Measurements from ENCODE around the gene ATG5. TPM values are rescaled to one million over a fixed set of nuclear protein-coding genes. Genes with fewer than 3 reads are reported as not detected.

ATG5 gene
- total and polyA plus RNA-seq, 2 experiments from 2014 or later = 31.6 to 48.2 TPM

DNA sequence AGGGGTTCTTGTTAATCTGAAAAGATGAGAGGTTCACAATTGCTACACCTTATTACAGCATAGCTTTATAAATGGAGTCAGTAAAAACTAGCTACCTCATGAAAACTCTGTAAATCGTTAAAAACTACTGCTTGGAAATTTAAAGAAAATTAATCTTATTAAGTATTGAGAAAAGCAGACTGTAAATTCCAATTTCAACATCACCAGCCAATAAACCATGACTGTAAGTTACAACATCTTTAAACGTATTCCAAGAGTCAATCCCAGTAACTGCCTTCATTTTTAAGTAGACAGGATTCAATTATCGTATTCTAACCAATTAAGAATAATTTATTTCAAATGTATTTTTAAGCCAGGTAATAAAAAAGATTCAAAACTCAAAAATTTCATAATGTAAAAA is 70.3 kb downstream of the ATG5 start (continued):
- TF ChIP-seq, protein P1, sequence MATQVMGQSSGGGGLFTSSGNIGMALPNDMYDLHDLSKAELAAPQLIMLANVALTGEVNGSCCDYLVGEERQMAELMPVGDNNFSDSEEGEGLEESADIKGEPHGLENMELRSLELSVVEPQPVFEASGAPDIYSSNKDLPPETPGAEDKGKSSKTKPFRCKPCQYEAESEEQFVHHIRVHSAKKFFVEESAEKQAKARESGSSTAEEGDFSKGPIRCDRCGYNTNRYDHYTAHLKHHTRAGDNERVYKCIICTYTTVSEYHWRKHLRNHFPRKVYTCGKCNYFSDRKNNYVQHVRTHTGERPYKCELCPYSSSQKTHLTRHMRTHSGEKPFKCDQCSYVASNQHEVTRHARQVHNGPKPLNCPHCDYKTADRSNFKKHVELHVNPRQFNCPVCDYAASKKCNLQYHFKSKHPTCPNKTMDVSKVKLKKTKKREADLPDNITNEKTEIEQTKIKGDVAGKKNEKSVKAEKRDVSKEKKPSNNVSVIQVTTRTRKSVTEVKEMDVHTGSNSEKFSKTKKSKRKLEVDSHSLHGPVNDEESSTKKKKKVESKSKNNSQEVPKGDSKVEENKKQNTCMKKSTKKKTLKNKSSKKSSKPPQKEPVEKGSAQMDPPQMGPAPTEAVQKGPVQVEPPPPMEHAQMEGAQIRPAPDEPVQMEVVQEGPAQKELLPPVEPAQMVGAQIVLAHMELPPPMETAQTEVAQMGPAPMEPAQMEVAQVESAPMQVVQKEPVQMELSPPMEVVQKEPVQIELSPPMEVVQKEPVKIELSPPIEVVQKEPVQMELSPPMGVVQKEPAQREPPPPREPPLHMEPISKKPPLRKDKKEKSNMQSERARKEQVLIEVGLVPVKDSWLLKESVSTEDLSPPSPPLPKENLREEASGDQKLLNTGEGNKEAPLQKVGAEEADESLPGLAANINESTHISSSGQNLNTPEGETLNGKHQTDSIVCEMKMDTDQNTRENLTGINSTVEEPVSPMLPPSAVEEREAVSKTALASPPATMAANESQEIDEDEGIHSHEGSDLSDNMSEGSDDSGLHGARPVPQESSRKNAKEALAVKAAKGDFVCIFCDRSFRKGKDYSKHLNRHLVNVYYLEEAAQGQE (IDR thresholded peaks at IDR 0.05; ENCODE audit: unreplicated experiment) = no peak
- no peak for TF ChIP-seq EZH2 (IDR thresholded peaks at IDR 0.05; ENCODE audit: low read depth, unreplicated experiment)

DNA sequence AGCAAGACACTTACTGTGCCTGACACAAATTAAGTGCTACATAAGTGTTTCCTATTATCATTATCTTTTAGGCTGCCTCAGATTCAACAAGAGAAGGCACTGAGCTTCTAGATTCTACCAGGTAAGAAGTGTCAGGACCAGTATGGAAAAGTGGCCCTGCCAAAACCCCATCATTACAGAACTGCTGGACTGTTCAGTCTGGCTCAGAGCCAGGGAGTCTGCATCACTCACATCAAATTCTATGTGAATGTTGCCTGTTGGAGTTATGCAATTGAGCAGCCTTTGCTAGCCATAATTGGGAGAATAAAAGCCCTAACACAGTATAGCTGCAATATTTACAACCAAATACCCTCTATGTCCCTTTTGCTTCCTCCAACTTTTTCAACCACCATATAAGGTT is 70.9 kb downstream of the ATG5 start:
- DNase-seq (ENCODE audit: low spot score) = no peak
- no peaks in the 10 kb centered on the region for H3K27me3 Mint-ChIP-seq (ENCODE audit: insufficient read depth, low read depth, poor library complexity)
- TF ChIP-seq EZH2phosphoT487 (IDR thresholded peaks at IDR 0.05; ENCODE audit: unreplicated experiment) (no peak), ZNF114 (CRISPR knock-in tag; IDR thresholded peaks at IDR 0.05) (no peak), EZH2 (IDR thresholded peaks at IDR 0.05; ENCODE audit: low read depth, unreplicated experiment) (no peak), ZNF331 (CRISPR knock-in tag; IDR thresholded peaks at IDR 0.05; ENCODE audit: low read depth) (no peak)
- TF ChIP-seq, protein P2, sequence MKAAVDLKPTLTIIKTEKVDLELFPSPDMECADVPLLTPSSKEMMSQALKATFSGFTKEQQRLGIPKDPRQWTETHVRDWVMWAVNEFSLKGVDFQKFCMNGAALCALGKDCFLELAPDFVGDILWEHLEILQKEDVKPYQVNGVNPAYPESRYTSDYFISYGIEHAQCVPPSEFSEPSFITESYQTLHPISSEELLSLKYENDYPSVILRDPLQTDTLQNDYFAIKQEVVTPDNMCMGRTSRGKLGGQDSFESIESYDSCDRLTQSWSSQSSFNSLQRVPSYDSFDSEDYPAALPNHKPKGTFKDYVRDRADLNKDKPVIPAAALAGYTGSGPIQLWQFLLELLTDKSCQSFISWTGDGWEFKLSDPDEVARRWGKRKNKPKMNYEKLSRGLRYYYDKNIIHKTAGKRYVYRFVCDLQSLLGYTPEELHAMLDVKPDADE (IDR thresholded peaks at IDR 0.05) = no peak
- TF ChIP-seq, protein P3, sequence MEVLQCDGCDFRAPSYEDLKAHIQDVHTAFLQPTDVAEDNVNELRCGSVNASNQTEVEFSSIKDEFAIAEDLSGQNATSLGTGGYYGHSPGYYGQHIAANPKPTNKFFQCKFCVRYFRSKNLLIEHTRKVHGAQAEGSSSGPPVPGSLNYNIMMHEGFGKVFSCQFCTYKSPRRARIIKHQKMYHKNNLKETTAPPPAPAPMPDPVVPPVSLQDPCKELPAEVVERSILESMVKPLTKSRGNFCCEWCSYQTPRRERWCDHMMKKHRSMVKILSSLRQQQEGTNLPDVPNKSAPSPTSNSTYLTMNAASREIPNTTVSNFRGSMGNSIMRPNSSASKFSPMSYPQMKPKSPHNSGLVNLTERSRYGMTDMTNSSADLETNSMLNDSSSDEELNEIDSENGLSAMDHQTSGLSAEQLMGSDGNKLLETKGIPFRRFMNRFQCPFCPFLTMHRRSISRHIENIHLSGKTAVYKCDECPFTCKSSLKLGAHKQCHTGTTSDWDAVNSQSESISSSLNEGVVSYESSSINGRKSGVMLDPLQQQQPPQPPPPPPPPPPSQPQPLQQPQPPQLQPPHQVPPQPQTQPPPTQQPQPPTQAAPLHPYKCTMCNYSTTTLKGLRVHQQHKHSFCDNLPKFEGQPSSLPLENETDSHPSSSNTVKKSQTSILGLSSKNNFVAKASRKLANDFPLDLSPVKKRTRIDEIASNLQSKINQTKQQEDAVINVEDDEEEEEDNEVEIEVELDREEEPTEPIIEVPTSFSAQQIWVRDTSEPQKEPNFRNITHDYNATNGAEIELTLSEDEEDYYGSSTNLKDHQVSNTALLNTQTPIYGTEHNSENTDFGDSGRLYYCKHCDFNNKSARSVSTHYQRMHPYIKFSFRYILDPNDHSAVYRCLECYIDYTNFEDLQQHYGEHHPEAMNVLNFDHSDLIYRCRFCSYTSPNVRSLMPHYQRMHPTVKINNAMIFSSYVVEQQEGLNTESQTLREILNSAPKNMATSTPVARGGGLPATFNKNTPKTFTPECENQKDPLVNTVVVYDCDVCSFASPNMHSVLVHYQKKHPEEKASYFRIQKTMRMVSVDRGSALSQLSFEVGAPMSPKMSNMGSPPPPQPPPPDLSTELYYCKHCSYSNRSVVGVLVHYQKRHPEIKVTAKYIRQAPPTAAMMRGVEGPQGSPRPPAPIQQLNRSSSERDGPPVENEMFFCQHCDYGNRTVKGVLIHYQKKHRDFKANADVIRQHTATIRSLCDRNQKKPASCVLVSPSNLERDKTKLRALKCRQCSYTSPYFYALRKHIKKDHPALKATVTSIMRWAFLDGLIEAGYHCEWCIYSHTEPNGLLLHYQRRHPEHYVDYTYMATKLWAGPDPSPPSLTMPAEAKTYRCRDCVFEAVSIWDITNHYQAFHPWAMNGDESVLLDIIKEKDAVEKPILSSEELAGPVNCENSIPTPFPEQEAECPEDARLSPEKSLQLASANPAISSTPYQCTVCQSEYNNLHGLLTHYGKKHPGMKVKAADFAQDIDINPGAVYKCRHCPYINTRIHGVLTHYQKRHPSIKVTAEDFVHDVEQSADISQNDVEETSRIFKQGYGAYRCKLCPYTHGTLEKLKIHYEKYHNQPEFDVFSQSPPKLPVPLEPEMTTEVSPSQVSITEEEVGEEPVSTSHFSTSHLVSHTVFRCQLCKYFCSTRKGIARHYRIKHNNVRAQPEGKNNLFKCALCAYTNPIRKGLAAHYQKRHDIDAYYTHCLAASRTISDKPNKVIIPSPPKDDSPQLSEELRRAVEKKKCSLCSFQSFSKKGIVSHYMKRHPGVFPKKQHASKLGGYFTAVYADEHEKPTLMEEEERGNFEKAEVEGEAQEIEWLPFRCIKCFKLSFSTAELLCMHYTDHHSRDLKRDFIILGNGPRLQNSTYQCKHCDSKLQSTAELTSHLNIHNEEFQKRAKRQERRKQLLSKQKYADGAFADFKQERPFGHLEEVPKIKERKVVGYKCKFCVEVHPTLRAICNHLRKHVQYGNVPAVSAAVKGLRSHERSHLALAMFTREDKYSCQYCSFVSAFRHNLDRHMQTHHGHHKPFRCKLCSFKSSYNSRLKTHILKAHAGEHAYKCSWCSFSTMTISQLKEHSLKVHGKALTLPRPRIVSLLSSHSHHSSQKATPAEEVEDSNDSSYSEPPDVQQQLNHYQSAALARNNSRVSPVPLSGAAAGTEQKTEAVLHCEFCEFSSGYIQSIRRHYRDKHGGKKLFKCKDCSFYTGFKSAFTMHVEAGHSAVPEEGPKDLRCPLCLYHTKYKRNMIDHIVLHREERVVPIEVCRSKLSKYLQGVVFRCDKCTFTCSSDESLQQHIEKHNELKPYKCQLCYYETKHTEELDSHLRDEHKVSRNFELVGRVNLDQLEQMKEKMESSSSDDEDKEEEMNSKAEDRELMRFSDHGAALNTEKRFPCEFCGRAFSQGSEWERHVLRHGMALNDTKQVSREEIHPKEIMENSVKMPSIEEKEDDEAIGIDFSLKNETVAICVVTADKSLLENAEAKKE (CRISPR knock-in tag; IDR thresholded peaks at IDR 0.05) = no peak
- TF ChIP-seq, protein P1 (IDR thresholded peaks at IDR 0.05; ENCODE audit: unreplicated experiment) = no peak
- TF ChIP-seq, protein P4, sequence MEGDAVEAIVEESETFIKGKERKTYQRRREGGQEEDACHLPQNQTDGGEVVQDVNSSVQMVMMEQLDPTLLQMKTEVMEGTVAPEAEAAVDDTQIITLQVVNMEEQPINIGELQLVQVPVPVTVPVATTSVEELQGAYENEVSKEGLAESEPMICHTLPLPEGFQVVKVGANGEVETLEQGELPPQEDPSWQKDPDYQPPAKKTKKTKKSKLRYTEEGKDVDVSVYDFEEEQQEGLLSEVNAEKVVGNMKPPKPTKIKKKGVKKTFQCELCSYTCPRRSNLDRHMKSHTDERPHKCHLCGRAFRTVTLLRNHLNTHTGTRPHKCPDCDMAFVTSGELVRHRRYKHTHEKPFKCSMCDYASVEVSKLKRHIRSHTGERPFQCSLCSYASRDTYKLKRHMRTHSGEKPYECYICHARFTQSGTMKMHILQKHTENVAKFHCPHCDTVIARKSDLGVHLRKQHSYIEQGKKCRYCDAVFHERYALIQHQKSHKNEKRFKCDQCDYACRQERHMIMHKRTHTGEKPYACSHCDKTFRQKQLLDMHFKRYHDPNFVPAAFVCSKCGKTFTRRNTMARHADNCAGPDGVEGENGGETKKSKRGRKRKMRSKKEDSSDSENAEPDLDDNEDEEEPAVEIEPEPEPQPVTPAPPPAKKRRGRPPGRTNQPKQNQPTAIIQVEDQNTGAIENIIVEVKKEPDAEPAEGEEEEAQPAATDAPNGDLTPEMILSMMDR (conservative IDR thresholded peaks at IDR 0.05; ENCODE audit: low read depth in 2 of 2) = no peak

More for the DNA sequence above, 70.9 kb downstream of the ATG5 start:
- Mint-ChIP-seq H3K4me1 (no peaks in the 10 kb centered on the region; the same call in 1 of the 3 replicates), H3K4me3 (no peak overlapping the region), H3K27ac (no peak overlapping the region), H3K36me3 (ENCODE audit: low read depth) (no peaks in the 10 kb centered on the region; the same call in none of the 3 replicates), H3K9me3 (no peaks in the 10 kb centered on the region)
- Histone ChIP-seq H3K36me3 (ENCODE audit: insufficient read depth) (no peaks in the 10 kb centered on the region), H3K27me3 (ENCODE audit: insufficient read depth) (no peaks in the 10 kb centered on the region), H3F3A (replicated peaks; ENCODE audit: low read depth) (no peaks in the 10 kb centered on the region), H3K79me2 (replicated peaks; ENCODE audit: insufficient read depth) (peaks cover 43% of the 10 kb centered on the region), H3K4me3 (no peak overlapping the region), H3K4me2 (no peak overlapping the region), H2AFZ (no peak overlapping the region), H3K27ac (ENCODE audit: low read depth) (no peak overlapping the region), H3K4me1 (ENCODE audit: insufficient read depth) (no peaks in the 10 kb centered on the region), H3K9me2 (ENCODE audit: insufficient read depth) (no peaks in the 10 kb centered on the region), H4K20me1 (replicated peaks; ENCODE audit: insufficient read depth) (no peaks in the 10 kb centered on the region; the same call in 1 of the 2 replicates)
- ATAC-seq = no peak
